ENCODE results near the gene IL3RA. TPM values are rescaled to one million over a fixed set of nuclear protein-coding genes. Genes with fewer than 3 reads are reported as not detected.
A peak's percentile ranks its signal among the peaks of the same experiment; 100 is the strongest.

Gene IL3RA
- total and polyA plus RNA-seq, 4 donors = 0.33 to 1.7 (median 1.0) TPM

DNA sequence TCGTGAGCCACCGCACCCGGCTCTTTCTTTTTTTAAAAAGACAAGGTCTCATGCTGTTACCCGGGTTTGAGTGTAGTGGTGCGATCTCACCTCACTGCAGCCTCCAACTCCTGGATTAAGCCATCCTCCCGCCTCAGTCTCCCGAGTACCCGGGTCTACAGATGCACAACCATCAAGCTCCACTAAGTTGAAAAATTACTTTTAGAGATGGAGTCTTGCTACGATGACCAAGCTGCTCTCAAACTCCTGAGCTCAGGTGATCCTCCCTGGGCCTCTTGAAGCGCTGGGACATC lies 53.4 kb downstream of the IL3RA start:
- H3K4me3 ChIP-seq (ENCODE audit: low read depth in 1 of 3, low read length in 3 of 3) = no peak overlapping the region
- WGBS = 91% methylated on average over 10 of the region's 10 CpGs
- DNase-seq (ENCODE audit: low spot score) = no peak
- no peak overlapping the region for H3K9ac ChIP-seq (ENCODE audit: low read depth in 1 of 2, low read length in 2 of 2)
- H3K27me3 ChIP-seq (ENCODE audit: control insufficient read depth in 4 of 4, insufficient read depth in 4 of 4, low read length in 3 of 4) = no peaks in the 10 kb centered on the region
- H3K9me3 ChIP-seq (ENCODE audit: control insufficient read depth in 4 of 4, low read length in 3 of 4) = no peaks in the 10 kb centered on the region
- H3K27ac ChIP-seq (ENCODE audit: low read depth in 1 of 2, low read length in 2 of 2) = no peak overlapping the region
- H3K36me3 ChIP-seq (ENCODE audit: control insufficient read depth in 4 of 4, insufficient read depth in 3 of 4, low read depth in 1 of 4, low read length in 3 of 4) = peaks cover 34 to 52% (median 48%) of the 10 kb centered on the region in 4 donors
- TF ChIP-seq TAF1 (conservative IDR thresholded peaks at IDR 0.05) = no peak
- TF ChIP-seq FOXA1 (IDR thresholded peaks at IDR 0.05) = no peak
- TF ChIP-seq, protein P1, sequence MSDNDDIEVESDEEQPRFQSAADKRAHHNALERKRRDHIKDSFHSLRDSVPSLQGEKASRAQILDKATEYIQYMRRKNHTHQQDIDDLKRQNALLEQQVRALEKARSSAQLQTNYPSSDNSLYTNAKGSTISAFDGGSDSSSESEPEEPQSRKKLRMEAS (IDR thresholded peaks at IDR 0.05) = no peak
- peaks cover 5 to 36% (median 26%) of the 10 kb centered on the region in 4 donors for H3K4me1 ChIP-seq (ENCODE audit: control insufficient read depth in 4 of 4, insufficient read depth in 4 of 4, low read length in 3 of 4)

DNA sequence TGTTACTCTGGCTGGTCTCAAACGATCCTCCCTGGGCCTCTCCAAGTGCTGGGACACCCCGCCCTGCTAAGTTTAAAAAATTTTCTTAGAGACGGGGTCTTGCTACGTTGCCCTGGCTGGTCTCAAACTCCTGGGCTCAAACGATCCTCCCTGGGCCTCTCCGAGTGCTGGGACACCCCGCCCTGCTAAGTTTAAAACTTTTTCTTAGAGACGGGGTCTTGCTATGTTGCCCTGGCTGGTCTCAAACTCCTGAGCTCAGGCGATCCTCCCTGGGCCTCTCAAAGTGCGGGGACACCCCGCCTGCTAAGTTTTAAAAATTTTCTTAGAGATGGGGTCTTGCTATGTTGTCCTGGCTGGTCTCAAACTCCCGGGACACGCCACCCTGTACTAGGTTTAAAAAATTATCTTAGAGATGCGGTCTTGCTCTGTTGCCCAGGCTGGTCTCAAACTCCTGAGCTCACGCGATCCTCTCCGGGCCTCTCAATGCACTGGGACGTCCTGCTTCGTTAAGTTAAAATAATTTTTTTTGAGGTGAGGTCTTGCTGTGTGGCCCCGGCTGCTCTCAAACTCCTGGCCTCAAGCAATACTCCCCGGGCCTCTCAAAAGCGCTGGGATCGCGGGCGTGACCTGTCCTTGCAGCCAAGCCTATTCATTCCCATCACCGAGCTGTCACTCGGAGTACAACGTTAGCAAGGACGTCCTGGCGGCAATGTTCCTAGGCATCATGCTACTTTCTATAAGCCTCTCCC lies 54.2 kb downstream of the IL3RA start:
- Histone ChIP-seq H3K9ac (ENCODE audit: low read depth in 1 of 2, low read length in 2 of 2) (peak overlapping the region; percentile 95 to 98), H3K9me3 (ENCODE audit: control insufficient read depth in 4 of 4, low read length in 3 of 4) (no peaks in the 10 kb centered on the region), H3K4me1 (ENCODE audit: control insufficient read depth in 4 of 4, insufficient read depth in 4 of 4, low read length in 3 of 4) (peaks cover 5 to 36% (median 26%) of the 10 kb centered on the region in 4 donors), H3K27me3 (ENCODE audit: control insufficient read depth in 4 of 4, insufficient read depth in 4 of 4, low read length in 3 of 4) (no peaks in the 10 kb centered on the region), H3K27ac (ENCODE audit: low read depth in 1 of 2, low read length in 2 of 2) (peak overlapping the region; percentile 98 to 99), H3K36me3 (ENCODE audit: control insufficient read depth in 4 of 4, insufficient read depth in 3 of 4, low read depth in 1 of 4, low read length in 3 of 4) (peaks cover 25 to 43% (median 41%) of the 10 kb centered on the region in 4 donors), H3K4me3 (ENCODE audit: low read depth in 1 of 3, low read length in 3 of 3) (peak overlapping the region; percentile 75 to 100 (median 99))
- 50% methylated on average over 30 of the region's 30 CpGs for WGBS
- DNase-seq (ENCODE audit: low spot score) = no peak
- TF ChIP-seq, protein P1 (IDR thresholded peaks at IDR 0.05) = no peak
- TF ChIP-seq, protein P2, sequence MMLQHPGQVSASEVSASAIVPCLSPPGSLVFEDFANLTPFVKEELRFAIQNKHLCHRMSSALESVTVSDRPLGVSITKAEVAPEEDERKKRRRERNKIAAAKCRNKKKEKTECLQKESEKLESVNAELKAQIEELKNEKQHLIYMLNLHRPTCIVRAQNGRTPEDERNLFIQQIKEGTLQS (IDR thresholded peaks at IDR 0.05) = no peak
- TF ChIP-seq EGR1 (IDR thresholded peaks at IDR 0.05; ENCODE audit: low read depth in 2 of 2) = no peak
- TF ChIP-seq GABPA (IDR thresholded peaks at IDR 0.05 in 1 of 2, conservative IDR thresholded peaks at IDR 0.05 in 1 of 2) = no peak
- TF ChIP-seq NR2F2 (IDR thresholded peaks at IDR 0.05) = no peak

DNA sequence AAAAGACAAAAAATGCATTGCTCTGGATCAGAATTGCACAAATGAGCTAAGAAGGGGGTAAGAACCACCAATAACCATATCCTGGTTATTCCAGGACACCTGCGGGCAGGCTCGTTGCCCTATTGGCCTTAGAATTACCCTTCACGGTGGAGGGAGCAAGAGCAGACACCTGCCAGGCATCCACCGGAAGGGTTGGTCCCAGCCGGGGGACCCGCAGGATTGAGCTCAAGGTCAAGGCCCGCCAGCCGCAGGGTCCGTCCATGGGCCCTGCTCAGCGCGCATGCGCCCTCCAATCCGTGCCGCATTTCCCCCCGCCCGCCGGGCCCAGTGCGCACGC lies 54.8 kb downstream of the IL3RA start:
- peaks cover 5 to 36% (median 26%) of the 10 kb centered on the region in 4 donors for H3K4me1 ChIP-seq (ENCODE audit: control insufficient read depth in 4 of 4, insufficient read depth in 4 of 4, low read length in 3 of 4)
- H3K36me3 ChIP-seq (ENCODE audit: control insufficient read depth in 4 of 4, insufficient read depth in 3 of 4, low read depth in 1 of 4, low read length in 3 of 4) = peaks cover 20 to 42% (median 35%) of the 10 kb centered on the region in 4 donors
- WGBS = under 1% methylated on average over 19 of the region's 19 CpGs
- H3K9ac ChIP-seq (ENCODE audit: low read depth in 1 of 2, low read length in 2 of 2) = peak overlapping the region; percentile 95 to 98
- H3K9me3 ChIP-seq (ENCODE audit: control insufficient read depth in 4 of 4, low read length in 3 of 4) = no peaks in the 10 kb centered on the region
- no peaks in the 10 kb centered on the region for H3K27me3 ChIP-seq (ENCODE audit: control insufficient read depth in 4 of 4, insufficient read depth in 4 of 4, low read length in 3 of 4)
- peak overlapping the region; percentile 75 to 100 (median 99) for H3K4me3 ChIP-seq (ENCODE audit: low read depth in 1 of 3, low read length in 3 of 3)
- peak; percentile 94 for DNase-seq (ENCODE audit: low spot score)
- TF ChIP-seq, protein P3, sequence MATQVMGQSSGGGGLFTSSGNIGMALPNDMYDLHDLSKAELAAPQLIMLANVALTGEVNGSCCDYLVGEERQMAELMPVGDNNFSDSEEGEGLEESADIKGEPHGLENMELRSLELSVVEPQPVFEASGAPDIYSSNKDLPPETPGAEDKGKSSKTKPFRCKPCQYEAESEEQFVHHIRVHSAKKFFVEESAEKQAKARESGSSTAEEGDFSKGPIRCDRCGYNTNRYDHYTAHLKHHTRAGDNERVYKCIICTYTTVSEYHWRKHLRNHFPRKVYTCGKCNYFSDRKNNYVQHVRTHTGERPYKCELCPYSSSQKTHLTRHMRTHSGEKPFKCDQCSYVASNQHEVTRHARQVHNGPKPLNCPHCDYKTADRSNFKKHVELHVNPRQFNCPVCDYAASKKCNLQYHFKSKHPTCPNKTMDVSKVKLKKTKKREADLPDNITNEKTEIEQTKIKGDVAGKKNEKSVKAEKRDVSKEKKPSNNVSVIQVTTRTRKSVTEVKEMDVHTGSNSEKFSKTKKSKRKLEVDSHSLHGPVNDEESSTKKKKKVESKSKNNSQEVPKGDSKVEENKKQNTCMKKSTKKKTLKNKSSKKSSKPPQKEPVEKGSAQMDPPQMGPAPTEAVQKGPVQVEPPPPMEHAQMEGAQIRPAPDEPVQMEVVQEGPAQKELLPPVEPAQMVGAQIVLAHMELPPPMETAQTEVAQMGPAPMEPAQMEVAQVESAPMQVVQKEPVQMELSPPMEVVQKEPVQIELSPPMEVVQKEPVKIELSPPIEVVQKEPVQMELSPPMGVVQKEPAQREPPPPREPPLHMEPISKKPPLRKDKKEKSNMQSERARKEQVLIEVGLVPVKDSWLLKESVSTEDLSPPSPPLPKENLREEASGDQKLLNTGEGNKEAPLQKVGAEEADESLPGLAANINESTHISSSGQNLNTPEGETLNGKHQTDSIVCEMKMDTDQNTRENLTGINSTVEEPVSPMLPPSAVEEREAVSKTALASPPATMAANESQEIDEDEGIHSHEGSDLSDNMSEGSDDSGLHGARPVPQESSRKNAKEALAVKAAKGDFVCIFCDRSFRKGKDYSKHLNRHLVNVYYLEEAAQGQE (IDR thresholded peaks at IDR 0.05) = no peak
- TF ChIP-seq FOXA1 (IDR thresholded peaks at IDR 0.05) (no peak), RXRA (IDR thresholded peaks at IDR 0.05) (no peak), JUND (IDR thresholded peaks at IDR 0.05) (no peak), NR2F2 (IDR thresholded peaks at IDR 0.05) (no peak)
- peak overlapping the region; percentile 98 to 99 for H3K27ac ChIP-seq (ENCODE audit: low read depth in 1 of 2, low read length in 2 of 2)
